NCI-H1436 (cell line): ENCODE measurements around the gene EIF5A.

Experiments used
- DNase-seq: peaks from one replicate; lab custom pipeline; 2025; lab: John Stamatoyannopoulos, UW

The EIF5A gene

DNA sequence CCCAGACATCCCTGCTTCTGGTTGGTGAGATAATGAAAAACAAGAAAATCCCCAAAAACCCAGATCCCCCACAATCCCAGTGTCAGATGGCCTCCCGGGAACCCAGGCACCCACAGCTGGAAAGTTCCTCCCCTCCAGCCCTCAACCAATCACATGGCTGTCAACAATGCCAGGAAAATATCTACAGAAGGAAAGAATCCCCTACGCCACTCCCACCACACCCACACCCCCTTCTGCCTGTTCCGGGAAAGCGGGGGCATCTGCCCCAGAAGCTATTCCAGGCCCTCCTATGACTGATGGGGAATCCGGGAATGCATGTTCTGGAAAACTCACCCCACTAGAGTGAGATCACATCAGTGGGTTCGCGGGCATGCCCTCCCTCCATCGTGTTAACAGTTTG lies 49.3 kb downstream of the EIF5A start:
- DNase-seq, result no peak

DNA sequence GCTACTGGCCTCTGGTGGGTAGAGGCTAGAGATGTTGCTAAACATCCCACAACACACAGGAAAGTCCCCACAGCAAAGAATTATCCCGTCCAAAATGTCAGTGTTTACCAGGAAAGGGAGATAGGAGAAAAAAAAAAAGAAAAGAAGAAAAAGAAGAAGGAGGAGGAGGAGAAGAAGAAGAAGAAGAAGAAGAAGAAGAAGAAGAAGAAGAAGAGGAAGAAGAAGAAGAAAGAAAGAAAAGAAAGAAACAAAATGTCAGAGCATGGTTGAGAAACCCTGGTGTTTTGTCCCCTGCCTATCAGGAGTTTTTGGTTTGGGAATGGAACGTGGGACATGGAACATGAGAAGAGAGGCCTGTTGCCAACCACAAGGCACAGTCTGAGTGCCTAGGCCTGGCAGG lies 50.0 kb downstream of the EIF5A start:
- no peak for DNase-seq

DNA sequence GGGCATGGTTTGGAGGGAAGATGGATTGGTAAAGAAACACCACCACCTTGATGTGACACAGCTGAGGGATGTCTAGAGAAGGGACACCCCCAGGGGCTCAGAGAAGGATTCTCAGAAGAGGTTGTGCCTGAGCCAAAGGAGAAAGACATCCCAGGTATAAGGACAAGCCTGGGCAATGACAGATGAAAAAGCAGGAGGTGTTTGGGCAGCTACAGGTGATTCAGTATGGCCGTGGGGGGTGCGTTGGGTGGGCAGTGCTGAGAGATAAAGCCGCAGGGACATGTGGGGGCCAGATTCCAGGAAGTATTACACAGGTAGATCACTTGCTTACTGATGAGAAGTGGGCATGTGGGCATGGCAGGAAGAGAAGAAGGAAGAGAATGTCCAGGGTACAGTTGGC lies 54.5 kb downstream of the EIF5A start:
- DNase-seq, result no peak
